Measurements from ENCODE around the gene MAGI2.
A peak's percentile ranks its signal among the peaks of the same experiment; 100 is the strongest.

The MAGI2 gene

DNA sequence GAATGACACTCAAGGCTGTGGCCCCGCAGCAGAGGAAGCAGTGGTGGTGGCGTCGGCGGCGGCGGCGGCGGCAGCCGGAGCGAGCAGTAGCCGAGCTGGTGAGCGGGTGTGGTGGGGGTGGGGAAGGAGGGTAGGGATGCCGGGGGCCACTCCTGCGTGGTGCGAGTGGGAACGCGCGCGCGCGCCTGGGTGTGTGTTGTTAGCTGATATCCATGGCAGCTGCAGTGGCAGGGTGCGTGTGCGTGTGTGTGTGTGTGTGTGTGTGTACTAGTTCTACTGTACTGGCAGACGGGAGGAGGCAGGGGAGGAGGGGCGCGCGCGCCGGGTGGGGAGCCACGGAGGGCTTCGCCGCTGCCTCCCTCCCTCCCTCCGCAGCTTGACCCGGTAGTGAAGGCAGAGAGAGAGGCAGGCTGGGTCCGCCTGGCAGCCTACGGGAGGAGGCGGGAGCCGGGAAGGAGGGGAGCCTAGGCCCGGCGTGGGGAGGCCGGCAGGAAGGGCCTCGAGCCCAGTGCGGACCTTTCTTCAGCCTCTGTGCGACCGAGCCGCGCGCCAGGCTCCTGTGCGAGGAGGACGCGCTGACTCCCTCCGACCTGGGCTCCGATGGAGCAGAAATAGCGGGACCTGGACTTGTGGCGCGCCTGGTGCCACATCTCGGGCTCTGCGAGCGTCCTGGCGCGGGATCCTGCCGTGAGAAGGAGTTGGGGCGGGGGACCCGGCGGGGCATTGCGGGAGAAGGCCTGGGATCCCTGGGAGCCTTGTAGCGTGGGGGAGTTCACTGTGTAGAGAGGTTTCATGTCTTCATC lies at the start of gene MAGI2:
Gene MAGI2 (minus strand): TSS at position 110 of the 803 bp plus-strand sequence. CDS start 347 bp downstream, outside the sequence.
- DNase-seq (ENCODE audit: insufficient read length, low spot score) (no peak), FAIRE-seq (no peak)
- TF ChIP-seq, protein P1, sequence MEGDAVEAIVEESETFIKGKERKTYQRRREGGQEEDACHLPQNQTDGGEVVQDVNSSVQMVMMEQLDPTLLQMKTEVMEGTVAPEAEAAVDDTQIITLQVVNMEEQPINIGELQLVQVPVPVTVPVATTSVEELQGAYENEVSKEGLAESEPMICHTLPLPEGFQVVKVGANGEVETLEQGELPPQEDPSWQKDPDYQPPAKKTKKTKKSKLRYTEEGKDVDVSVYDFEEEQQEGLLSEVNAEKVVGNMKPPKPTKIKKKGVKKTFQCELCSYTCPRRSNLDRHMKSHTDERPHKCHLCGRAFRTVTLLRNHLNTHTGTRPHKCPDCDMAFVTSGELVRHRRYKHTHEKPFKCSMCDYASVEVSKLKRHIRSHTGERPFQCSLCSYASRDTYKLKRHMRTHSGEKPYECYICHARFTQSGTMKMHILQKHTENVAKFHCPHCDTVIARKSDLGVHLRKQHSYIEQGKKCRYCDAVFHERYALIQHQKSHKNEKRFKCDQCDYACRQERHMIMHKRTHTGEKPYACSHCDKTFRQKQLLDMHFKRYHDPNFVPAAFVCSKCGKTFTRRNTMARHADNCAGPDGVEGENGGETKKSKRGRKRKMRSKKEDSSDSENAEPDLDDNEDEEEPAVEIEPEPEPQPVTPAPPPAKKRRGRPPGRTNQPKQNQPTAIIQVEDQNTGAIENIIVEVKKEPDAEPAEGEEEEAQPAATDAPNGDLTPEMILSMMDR (IDR thresholded peaks at IDR 0.05; ENCODE audit: insufficient read depth, missing control alignments), result no peak

GRCh38 chr7:79502151-79502550 lies 48.7 kb upstream of the MAGI2 start:
- no peak for DNase-seq (ENCODE audit: insufficient read length, low spot score)
- TF ChIP-seq, protein P1 (IDR thresholded peaks at IDR 0.05; ENCODE audit: insufficient read depth, missing control alignments), result peak; percentile 13
- FAIRE-seq, result no peak

- no peak for FAIRE-seq
- DNase-seq (ENCODE audit: insufficient read length, low spot score), result no peak
Measured at GRCh38 chr7:79500759-79501158, 47.3 kb upstream of the MAGI2 start.

DNA sequence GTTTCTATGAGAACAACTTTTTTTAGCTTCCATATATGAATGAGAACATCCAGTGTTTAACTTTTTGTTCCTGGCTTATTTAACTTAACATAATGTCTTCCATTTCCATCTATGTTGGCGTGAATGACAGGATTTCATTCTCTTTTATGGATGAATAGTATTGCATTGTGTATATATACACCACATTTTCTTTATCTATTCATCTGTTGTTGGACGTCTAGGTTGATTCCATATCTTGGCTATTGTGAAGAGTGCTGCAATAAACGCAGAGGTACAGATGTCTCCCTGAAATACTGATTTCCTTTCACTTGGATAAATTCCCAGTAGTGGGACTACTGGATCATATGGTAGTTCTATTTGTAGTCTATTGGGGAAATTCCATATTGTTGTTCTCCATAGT lies 44.3 kb upstream of the MAGI2 start:
- TF ChIP-seq, protein P1 (IDR thresholded peaks at IDR 0.05; ENCODE audit: insufficient read depth, missing control alignments), result no peak
- DNase-seq (ENCODE audit: insufficient read length, low spot score) (no peak), FAIRE-seq (no peak)

More at GRCh38 chr7:79500759-79501158, 47.3 kb upstream of the MAGI2 start:
- TF ChIP-seq, protein P1 (IDR thresholded peaks at IDR 0.05; ENCODE audit: insufficient read depth, missing control alignments), result no peak

GRCh38 chr7:79495544-79496272 lies 42.2 kb upstream of the MAGI2 start:
- peak; percentile 56 for FAIRE-seq
- no peak for DNase-seq (ENCODE audit: insufficient read length, low spot score)
- TF ChIP-seq, protein P1 (IDR thresholded peaks at IDR 0.05; ENCODE audit: insufficient read depth, missing control alignments), result no peak

DNA sequence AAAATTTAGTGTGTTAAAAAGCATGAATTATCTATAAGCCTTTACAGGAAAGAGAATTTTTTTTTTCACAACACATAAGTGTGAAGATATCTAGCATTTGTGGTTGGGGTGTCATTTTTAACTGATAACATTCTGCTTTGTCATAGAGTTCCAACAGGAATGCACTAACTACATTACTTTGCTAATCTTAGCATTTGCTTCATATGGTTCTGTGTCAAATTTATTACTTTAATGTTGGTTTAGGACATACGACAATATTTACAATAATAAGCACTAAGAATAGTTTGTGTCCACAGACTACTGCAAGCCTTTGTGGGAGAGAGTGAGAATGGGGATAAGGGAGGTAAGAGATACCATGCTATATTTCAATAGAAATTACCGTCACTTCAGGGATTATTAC lies 40.6 kb upstream of the MAGI2 start:
- DNase-seq (ENCODE audit: insufficient read length, low spot score) (no peak), FAIRE-seq (no peak)
- TF ChIP-seq, protein P1 (IDR thresholded peaks at IDR 0.05; ENCODE audit: insufficient read depth, missing control alignments), result no peak

Data from D721Med (cell line).